Adrenal gland (tissue), 5 donors: Measurements from ENCODE around the gene SETD2.

Experiments
- CTCF ChIP-seq, 6 experiments: fragments of 450-650 bp in 4 of 6; fragments of 200-600 bp in 2 of 6; sonication (generic) in 1 of 6; IDR thresholded peaks; 1 replicate in 5 of 6; 2 replicates in 1 of 6; pipeline versions ENCODE4 v1.5.1 to v1.8.0; 2016 to 2021; ENCODE audit warnings: antibody characterized with exemption in 6 of 6, mild to moderate bottlenecking in 2 of 6, moderate library complexity in 1 of 6
- POLR2A ChIP-seq, 2 donors: fragments of 450-650 bp; IDR thresholded peaks; one replicate each; pipeline ENCODE4 v1.6.1; 2017; ENCODE audit warnings: antibody characterized with exemption in 2 of 2, mild to moderate bottlenecking in 2 of 2, moderate library complexity in 1 of 2
- donor health status: DM: no; HTN: no; CAD: no.

GRCh38 chr3:47194994-47195393 is 31.1 kb upstream of the SETD2 start:
- TF ChIP-seq CTCF (IDR thresholded peaks at IDR 0.05): no peak
- TF ChIP-seq POLR2A (IDR thresholded peaks at IDR 0.05): no peak
